Epithelial cell of proximal tubule (primary cell): Measurements from ENCODE around the gene CA11. TPM values are rescaled to one million over a fixed set of nuclear protein-coding genes. Genes with fewer than 3 reads are reported as not detected.

ENCODE experiments used
- DNase-seq: peaks from one replicate; pipeline ENCODE4 v3.0.0-alpha.2; 2011; ENCODE audit warnings: low read depth
- H3K4me3 ChIP-seq: 2 replicates; pipeline ENCODE4 v1.5.1; 2011; ENCODE audit warnings: low read depth, mild to moderate bottlenecking, low read length
- total RNA-seq: library from RNA; depleted of rRNA; stranded (reverse); fragments of >200 nt; gene quantifications from 2 replicates; pipeline ENCODE4 v1.2.3, GENCODE V29; 2015
- TF ChIP-seq, protein P1 (sequence below): conservative IDR thresholded peaks from 2 replicates; pipeline ENCODE4 v1.5.1; 2012; ENCODE audit warnings: low read depth, mild to moderate bottlenecking, low read length

CA11 gene
- total RNA-seq, 1 donor from 2014 or later: 6.6 TPM

DNA sequence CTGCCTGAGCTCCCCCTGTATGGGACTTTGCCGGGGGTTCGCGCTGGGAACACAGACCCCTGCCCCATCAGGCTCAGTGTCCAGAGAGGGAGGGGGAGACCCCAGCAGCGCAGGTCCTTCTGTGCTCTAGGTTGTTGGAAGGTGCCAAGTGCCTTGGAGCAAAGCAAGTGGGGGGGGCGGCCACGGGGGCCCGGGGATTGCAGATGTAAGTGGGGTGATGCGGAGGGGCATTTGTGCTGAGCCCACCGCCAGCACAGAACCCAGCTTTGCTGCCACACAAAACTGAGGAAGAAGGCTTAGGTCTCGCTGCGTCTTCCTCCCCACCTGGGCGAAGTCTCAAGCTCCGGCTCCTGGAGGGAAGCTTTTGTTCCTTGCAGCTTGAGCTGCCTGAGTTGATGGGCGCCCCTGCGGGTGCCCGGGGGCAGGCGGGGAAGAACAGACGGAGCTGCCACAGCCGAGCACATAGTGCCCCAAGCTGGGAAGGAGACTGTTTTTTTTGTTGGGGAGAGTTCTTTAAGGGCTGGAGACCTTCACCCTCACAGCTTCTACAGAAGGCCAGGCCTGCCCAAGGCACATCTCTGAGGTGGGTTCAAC lies 28.3 kb upstream of the CA11 start:
- no peak for DNase-seq
- no peak overlapping the region for H3K4me3 ChIP-seq
- TF ChIP-seq, protein P1, sequence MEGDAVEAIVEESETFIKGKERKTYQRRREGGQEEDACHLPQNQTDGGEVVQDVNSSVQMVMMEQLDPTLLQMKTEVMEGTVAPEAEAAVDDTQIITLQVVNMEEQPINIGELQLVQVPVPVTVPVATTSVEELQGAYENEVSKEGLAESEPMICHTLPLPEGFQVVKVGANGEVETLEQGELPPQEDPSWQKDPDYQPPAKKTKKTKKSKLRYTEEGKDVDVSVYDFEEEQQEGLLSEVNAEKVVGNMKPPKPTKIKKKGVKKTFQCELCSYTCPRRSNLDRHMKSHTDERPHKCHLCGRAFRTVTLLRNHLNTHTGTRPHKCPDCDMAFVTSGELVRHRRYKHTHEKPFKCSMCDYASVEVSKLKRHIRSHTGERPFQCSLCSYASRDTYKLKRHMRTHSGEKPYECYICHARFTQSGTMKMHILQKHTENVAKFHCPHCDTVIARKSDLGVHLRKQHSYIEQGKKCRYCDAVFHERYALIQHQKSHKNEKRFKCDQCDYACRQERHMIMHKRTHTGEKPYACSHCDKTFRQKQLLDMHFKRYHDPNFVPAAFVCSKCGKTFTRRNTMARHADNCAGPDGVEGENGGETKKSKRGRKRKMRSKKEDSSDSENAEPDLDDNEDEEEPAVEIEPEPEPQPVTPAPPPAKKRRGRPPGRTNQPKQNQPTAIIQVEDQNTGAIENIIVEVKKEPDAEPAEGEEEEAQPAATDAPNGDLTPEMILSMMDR: no peak

DNA sequence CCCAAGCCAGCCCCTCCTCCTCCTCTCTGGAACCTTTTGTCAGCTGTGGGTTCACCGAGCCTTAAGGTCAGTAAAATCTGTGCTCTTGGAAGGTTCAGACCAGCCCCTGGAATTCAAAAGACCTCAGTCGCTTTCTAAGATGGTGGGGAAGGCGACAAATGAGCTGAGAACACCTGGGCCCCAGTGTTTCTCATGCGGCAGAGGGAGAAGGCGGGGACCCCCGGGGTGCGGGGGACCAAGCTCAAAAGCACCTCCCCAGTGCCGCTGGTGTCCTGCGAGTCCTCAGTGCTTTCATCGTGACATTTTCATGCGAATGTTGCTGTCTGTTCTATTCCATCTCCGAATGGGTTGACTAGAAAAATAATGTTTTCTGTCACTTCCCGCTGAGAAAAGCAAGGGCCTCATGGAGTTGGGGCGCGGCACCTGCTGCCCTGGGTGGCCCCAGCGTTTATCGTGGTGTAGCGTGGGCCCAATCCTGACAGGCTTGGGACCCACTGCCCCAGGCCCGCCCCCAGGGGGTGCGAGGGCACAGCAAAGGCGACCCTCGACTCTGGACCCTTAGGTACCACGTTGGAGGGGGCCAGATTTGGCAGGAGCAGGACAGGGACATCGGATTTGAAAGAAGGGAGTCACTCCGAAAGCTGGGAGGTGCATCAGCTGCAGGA lies 27.6 kb upstream of the CA11 start:
- no peak for DNase-seq
- TF ChIP-seq, protein P1: no peak
- H3K4me3 ChIP-seq: no peak overlapping the region

DNA sequence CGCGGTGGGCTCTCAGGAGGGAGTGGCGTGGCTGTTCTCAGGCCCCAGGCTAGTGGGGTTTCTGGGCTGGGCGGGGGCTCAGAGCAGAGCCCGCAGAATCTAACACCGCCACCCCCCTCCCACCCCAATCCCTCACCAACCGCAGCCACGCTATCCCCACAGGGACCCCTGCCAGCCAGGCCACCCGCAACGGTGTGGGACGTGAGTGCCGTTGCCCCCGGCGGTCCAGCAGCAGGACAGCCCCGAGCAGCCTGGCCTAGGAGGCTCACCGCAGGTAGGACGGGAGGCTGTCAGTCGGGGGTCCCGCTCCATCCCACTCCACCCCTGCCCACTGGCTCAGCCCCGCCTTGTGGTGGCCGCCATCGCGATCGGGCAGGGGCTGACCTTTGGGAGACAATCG lies 27.0 kb upstream of the CA11 start, which contains the start of gene NTN5:
Gene NTN5, minus strand, starts transcription at position 24 of the 400 bp plus-strand sequence. CDS start 2,031 bp downstream, outside the sequence.
- H3K4me3 ChIP-seq: no peak within 1 kb of the TSS
- no peak for DNase-seq

DNA sequence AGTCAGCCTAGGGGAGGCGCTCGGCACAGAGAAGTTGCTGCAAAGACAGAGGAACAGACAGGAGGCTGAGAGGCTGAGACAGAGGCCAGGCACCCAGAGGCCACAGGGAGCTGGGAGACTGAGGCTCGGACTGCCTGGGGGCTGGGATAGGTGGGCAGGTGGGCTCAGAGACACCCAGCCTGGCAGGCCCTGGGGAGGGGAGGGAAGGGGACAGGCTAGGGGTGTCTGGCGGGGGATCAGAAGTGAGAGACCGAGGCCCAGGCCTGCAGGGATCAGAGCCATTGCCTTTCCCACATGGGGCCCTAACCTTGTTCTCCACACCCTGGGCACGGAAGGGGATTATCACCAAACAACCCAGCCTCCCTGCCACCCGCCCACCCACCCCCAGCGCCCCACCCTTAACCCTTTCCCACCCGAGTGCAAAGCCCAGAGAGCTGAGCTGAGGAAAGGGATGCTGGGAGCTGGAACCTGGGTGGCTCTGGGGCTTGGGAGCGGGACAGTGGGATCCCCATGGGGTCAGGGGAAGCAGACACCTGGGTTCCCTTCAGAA lies 25.5 kb upstream of the CA11 start:
- no peak overlapping the region for H3K4me3 ChIP-seq
- no peak for DNase-seq
- TF ChIP-seq, protein P1: no peak

More for the DNA sequence above, 27.0 kb upstream of the CA11 start, which contains the start of gene NTN5:
- TF ChIP-seq, protein P1: no peak

DNA sequence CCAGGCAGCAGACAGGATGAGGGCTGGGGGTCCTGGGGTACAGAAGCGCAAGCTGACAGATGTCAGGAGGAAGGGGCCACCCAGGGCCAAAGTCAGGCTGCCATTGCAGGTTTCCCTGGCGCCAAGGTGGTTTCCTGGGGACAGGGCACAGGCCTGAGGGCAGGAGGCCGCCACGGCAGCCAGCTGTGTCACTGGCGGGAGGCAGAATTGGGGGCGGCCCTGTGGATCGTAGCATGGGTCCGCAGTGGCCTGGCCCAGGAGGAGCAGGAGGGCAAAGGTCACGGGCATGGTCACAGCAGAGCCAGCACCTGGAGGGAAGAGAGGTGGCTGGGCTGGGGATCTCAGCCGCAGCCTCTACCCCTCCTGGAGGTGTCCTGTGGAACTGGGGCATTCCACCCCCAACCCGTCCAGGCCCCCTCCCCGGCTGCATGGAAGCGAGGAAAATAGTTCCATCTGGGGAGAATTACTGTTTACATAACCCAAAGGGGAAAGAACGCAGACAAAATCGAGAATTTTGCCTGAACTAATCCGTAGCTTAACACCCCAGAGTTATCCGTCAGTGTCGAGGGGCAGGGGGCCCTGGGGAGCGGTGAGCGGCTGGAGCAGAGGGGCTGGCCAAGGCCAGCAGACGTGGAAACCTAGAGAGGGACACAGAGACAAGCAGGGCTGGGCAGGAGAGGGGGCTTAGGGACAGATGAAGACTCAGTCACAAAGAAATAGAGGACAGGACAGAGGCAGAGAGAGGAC lies 24.9 kb upstream of the CA11 start:
- no peak overlapping the region for H3K4me3 ChIP-seq
- DNase-seq: no peak
- TF ChIP-seq, protein P1: no peak

DNA sequence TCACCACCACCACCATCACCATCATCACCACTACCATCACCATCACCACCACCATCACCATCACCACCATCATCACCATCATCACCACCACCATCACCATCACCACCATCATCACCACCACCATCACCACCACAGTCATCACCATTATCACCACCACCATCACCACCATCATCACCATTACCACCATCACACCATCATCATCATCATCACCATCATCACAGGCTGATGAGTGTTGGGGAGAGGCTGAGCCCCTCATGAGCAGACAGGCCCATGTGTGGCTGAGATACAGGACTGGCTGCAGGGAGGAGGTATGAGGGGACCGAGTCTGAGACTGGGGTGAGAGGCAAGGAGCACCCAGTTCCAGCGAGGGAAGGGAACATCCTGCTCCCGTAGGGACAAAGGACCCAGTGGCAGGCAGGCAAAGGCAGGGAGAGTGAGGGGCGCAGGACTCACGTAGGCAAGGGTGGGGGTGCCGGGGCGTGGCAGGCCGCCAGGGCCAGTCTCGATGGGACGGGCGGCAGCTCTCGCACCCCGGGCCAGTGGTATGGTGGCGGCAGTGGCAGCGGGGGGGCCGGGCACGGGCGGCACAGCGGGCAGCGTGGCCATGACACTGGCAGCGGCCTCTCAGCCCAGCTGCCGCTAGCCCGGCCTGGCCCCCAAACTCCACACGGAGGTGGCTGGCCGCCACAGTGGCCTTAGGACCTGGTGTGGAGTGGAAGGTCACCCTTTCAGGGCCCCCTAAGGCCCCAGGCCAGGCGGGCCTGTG lies 24.1 kb upstream of the CA11 start:
- H3K4me3 ChIP-seq: no peak overlapping the region
- TF ChIP-seq, protein P1: no peak
- DNase-seq: no peak
